Measurements from ENCODE around the gene FBXL7.

- TF ChIP-seq CTCF (IDR thresholded peaks at IDR 0.05; ENCODE audit: insufficient read depth, low read length, poor library complexity, severe bottlenecking) (no peak), EZH2phosphoT487 (conservative IDR thresholded peaks at IDR 0.05; ENCODE audit: low read length) (no peak)
Observed at GRCh38 chr5:15968993-15969392, 469.0 kb downstream of the FBXL7 start.
